ENCODE results near the gene NPIPB8.
"Not testable (repeated sequence)": the region's sequence is repeated elsewhere in the genome, so short reads cannot be mapped to it uniquely, and the experiment has no call there.

DNA sequence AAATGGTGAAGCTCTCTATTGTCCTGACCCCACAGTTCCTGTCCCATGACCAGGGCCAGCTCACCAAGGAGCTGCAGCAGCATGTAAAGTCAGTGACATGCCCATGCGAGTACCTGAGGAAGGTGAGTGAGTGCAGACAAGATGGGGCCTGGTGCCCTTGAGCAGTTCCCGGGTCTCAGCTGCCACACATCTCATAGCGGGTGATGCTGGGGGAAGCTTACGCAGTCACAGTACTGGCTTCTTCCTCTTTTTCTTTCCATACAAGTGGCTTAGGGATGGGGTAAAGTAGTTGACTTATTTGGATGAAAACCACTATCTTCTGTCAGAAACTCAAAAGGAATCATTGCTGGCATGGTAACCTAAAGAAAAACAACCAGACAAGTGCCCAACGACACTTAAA, 494 bp downstream of the NPIPB8 start:
- TF ChIP-seq CTCF (IDR thresholded peaks at IDR 0.05; ENCODE audit: extremely low read depth in 1 of 2, insufficient read depth in 1 of 2, low read depth in 1 of 2, low read length in 2 of 2); POLR2AphosphoS5 (IDR thresholded peaks at IDR 0.05; ENCODE audit: insufficient read depth, low read depth, low read length); POLR2A (IDR thresholded peaks at IDR 0.05; ENCODE audit: low read depth, low read length): not testable (repeated sequence)
- TF ChIP-seq, protein P1, sequence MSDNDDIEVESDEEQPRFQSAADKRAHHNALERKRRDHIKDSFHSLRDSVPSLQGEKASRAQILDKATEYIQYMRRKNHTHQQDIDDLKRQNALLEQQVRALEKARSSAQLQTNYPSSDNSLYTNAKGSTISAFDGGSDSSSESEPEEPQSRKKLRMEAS (IDR thresholded peaks at IDR 0.05; ENCODE audit: insufficient read depth, insufficient read length), result not testable (repeated sequence)
